ENCODE data around the gene CCDC85C. TPM values are rescaled to one million over a fixed set of nuclear protein-coding genes. Genes with fewer than 3 reads are reported as not detected.

The CCDC85C gene
- polyA plus RNA-seq, 4 donors: 19.0 to 30.3 (median 26.6) TPM

GRCh38 chr14:99516156-99516870 is 87.7 kb downstream of the CCDC85C start:
- DNase-seq (ENCODE audit: low read depth in 4 of 4, low spot score in 3 of 4): no peak

- no peak for DNase-seq (ENCODE audit: low read depth in 4 of 4, low spot score in 3 of 4)
Observed at GRCh38 chr14:99515301-99516155, 88.5 kb downstream of the CCDC85C start.

GRCh38 chr14:99514552-99515300 is 89.3 kb downstream of the CCDC85C start:
- no peak for DNase-seq (ENCODE audit: low read depth in 4 of 4, low spot score in 3 of 4)

GRCh38 chr14:99513946-99514551 is 90.0 kb downstream of the CCDC85C start:
- no peak for DNase-seq (ENCODE audit: low read depth in 4 of 4, low spot score in 3 of 4)

- no peak for DNase-seq (ENCODE audit: low read depth in 4 of 4, low spot score in 3 of 4)
Observed at GRCh38 chr14:99513183-99513694, 90.8 kb downstream of the CCDC85C start.

- DNase-seq (ENCODE audit: low read depth in 4 of 4, low spot score in 3 of 4): no peak
Observed at GRCh38 chr14:99512571-99513182, 91.3 kb downstream of the CCDC85C start.

- no peak for DNase-seq (ENCODE audit: low read depth in 4 of 4, low spot score in 3 of 4)
Observed at GRCh38 chr14:99512110-99512449, 91.9 kb downstream of the CCDC85C start.

- DNase-seq (ENCODE audit: low read depth in 4 of 4, low spot score in 3 of 4): no peak
Observed at GRCh38 chr14:99511421-99512109, 92.4 kb downstream of the CCDC85C start.

- no peak for DNase-seq (ENCODE audit: low read depth in 4 of 4, low spot score in 3 of 4)
Observed at GRCh38 chr14:99510556-99511139, 93.4 kb downstream of the CCDC85C start.

GRCh38 chr14:99509871-99510555 is 94.0 kb downstream of the CCDC85C start:
- DNase-seq (ENCODE audit: low read depth in 4 of 4, low spot score in 3 of 4): no peak

- DNase-seq (ENCODE audit: low read depth in 4 of 4, low spot score in 3 of 4): no peak
Observed at GRCh38 chr14:99508896-99509629, 94.9 kb downstream of the CCDC85C start.

- no peak for DNase-seq (ENCODE audit: low read depth in 4 of 4, low spot score in 3 of 4)
Observed at GRCh38 chr14:99507860-99508640, 96.0 kb downstream of the CCDC85C start.

GRCh38 chr14:99506276-99506675 is 97.7 kb downstream of the CCDC85C start:
- no peak for DNase-seq (ENCODE audit: low read depth in 4 of 4, low spot score in 3 of 4)

- DNase-seq (ENCODE audit: low read depth in 4 of 4, low spot score in 3 of 4): no peak
Observed at GRCh38 chr14:99505089-99505488, 98.9 kb downstream of the CCDC85C start.

GRCh38 chr14:99503848-99504453 is 100.1 kb downstream of the CCDC85C start:
- DNase-seq (ENCODE audit: low read depth in 4 of 4, low spot score in 3 of 4): no peak

GRCh38 chr14:99502989-99503421 is 101.0 kb downstream of the CCDC85C start:
- no peak for DNase-seq (ENCODE audit: low read depth in 4 of 4, low spot score in 3 of 4)

- no peak for DNase-seq (ENCODE audit: low read depth in 4 of 4, low spot score in 3 of 4)
Observed at GRCh38 chr14:99497894-99498293, 106.1 kb downstream of the CCDC85C start.
